Neural cell (in vitro differentiated cells): ENCODE data around the gene UGP2.

Experiments used
- EZH2 ChIP-seq: fragments of 200-600, 300-800 bp; shearing (Covaris generic), sonication (generic); IDR thresholded peaks from 2 replicates; pipeline ENCODE4 v1.6.1; 2014; ENCODE audit warnings: antibody characterized with exemption, low read length, borderline replicate concordance, mild to moderate bottlenecking; ENCODE audit not compliant: insufficient read depth, poor library complexity, severe bottlenecking
- POLR2AphosphoS5 ChIP-seq: IDR thresholded peaks from 2 replicates; pipeline ENCODE4 v1.6.1; 2012
- RAD21 ChIP-seq: fragments of 450-650 bp; conservative IDR thresholded peaks from 2 replicates; pipeline ENCODE4 v1.6.1; 2014; ENCODE audit warnings: antibody characterized with exemption, mild to moderate bottlenecking, moderate library complexity
- TF ChIP-seq, protein P1 (sequence below): fragments of 450-650 bp; IDR thresholded peaks from 2 replicates; pipeline ENCODE4 v1.5.1; 2014; ENCODE audit warnings: antibody characterized with exemption, mild to moderate bottlenecking, moderate library complexity; ENCODE audit not compliant: poor library complexity, severe bottlenecking

DNA sequence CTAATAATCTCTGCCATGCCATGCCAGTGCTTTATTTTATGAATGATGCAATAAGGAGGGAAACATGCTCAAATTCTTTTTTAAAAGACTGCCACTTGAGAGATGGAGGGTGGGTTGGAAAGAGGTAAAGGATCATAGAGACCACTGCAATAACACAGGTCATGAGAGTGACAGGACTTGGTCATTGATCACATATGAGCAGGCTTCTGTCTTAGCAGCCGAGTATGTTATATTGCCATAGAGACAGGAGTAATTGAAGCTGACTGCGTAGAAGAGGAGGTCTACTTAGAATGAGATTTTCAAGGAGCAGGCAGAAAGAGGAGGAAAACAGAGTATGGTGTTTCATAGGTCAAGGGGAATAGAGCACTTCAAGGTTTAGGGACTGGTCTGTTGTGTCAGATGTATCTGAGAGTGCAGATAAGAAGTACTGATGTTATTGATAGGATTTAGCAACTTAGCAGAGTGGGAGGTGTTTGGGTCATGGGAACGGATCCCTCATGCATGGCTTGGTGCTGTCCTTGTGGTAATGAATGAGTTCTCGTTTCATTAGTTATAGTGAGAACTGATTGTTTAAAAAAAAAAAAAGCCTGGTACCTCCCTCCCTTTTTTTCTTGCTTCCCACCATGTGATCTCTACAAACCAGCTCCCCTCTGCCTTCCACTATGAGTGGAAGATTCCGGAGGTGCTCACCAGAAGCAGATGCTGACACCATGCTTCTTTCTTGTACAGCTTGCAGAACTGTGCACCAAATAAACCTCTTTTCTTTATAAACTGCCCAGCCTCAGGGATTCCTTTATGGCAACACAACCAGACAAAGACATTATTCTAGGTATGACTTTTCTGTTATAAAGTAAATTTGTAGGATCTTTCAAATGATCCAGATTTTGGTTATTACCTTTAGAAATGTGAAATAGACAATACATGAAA, 32.8 kb downstream of the UGP2 start:
- TF ChIP-seq POLR2AphosphoS5 (no peak), RAD21 (no peak), EZH2 (no peak)
- TF ChIP-seq, protein P1, sequence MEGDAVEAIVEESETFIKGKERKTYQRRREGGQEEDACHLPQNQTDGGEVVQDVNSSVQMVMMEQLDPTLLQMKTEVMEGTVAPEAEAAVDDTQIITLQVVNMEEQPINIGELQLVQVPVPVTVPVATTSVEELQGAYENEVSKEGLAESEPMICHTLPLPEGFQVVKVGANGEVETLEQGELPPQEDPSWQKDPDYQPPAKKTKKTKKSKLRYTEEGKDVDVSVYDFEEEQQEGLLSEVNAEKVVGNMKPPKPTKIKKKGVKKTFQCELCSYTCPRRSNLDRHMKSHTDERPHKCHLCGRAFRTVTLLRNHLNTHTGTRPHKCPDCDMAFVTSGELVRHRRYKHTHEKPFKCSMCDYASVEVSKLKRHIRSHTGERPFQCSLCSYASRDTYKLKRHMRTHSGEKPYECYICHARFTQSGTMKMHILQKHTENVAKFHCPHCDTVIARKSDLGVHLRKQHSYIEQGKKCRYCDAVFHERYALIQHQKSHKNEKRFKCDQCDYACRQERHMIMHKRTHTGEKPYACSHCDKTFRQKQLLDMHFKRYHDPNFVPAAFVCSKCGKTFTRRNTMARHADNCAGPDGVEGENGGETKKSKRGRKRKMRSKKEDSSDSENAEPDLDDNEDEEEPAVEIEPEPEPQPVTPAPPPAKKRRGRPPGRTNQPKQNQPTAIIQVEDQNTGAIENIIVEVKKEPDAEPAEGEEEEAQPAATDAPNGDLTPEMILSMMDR, result no peak
